Activated T-cell treated with anti-CD3 and anti-CD28 coated beads for 24 hours (primary cell): Measurements from ENCODE around the gene FLOT1.

Experiments
- DNase-seq: peaks from one replicate; pipeline ENCODE4 v3.0.0-alpha.2; 2020; ENCODE audit warnings: low read depth

FLOT1 gene

DNA sequence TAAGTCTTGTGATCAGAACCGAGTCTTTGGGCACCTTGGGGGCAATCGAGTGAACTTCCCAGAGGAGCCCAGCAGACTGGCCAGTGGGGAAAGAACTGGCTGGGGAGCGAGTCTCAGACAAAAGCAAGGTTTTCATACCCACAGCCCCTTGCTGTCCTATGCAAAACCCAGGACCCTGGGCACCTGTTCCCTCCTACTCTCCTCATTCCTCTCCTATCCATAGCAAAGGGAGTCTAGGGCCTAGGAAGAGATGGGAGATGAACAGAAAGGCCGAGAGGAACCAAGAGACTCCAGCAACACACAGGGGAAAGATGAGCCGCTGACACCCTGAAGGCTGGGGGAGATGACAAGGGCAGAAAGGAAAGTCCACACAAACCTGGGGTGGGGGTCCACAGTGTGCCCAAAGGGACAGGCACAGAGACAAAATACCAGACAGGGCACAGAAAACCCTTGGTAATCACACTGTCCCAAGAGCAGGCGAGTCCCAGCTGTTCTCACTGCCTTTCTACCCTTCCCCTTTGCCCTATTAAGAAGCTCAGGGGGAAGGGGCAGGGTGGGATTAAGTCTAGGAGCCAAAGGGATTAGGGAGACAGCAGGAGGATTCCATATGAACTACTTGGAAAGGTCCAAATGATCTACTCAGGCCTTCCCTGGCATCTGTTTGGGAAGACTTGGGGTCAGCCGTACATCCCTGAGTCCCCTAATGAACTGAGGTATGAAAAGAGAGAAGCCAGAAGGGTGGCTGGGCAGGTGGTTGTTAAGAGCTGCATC, 62.5 kb downstream of the FLOT1 start:
- no peak for DNase-seq

DNA sequence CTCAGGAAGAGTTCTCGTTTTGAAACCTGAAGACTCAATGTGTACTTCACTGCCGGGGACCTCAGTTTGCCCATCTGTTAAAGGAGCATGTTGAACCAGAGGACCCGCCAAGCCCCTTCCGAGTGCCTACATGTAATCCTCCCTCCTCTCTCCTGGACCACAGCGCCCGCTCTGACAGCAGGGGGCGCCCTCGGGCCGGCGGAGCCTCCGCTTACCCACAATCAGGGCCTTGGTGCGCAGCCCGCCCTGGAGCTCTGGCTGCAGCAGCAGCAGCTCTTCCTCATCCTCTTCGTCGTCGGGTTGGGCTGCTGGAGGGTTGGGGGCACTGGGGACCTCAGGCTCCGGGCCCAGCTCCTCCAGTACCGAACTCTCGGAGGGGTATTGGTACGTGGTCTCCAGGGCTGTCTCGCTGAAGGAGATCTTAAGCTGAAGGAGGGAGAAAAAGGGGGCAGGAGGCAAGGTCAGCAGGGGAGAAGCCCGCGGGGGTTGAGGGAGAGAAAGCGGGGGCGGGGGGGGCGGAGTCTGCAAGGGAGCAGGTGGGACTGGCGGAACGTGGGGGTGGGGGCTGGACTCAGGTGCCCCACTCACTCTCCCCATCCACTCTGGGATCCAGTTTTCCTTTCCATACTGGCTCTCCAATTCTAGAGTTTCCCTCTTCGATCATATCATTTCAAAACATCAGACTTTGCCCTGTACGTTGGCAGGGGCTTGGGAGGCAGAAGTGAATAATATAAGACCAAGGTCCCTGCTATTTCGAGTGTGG, 63.3 kb downstream of the FLOT1 start:
- DNase-seq: peak; percentile 89
